Activated CD4-positive, alpha-beta T cell treated with anti-CD3 and anti-CD28 coated beads, Interleukin-2, amount 10 ng/mL, durations not matched to agents 7 days and 5 days (primary cell): Measurements from ENCODE around the gene ASPRV1. TPM values are rescaled to one million over a fixed set of nuclear protein-coding genes. Genes with fewer than 3 reads are reported as not detected.

ENCODE experiments used
- CTCF ChIA-PET: fragments of 350-600 bp; sonication (Branson Sonifier 250); formaldehyde crosslinking; loops from one replicate; lab custom pipeline; 2021; ENCODE audit warnings: antibody characterized with exemption; lab: Charles Lee
- POLR2A ChIA-PET: fragments of 350-600 bp; sonication (Branson Sonifier 250); formaldehyde crosslinking; loops from one replicate; lab custom pipeline; 2021; ENCODE audit warnings: antibody characterized with exemption; lab: Charles Lee
- DNase-seq: peaks from one replicate; pipeline ENCODE4 v3.0.0-alpha.2; 2020
- H3K27ac Mint-ChIP-seq: one replicate; pipeline ENCODE4 v1.8.0; 2021; ENCODE audit warnings: mild to moderate bottlenecking, moderate library complexity, mixed read lengths
- H3K27me3 Mint-ChIP-seq: one replicate; pipeline ENCODE4 v1.8.0; 2021; ENCODE audit warnings: mixed read lengths
- H3K36me3 Mint-ChIP-seq: one replicate; pipeline ENCODE4 v1.8.0; 2021; ENCODE audit warnings: low read depth, mixed read lengths
- H3K4me1 Mint-ChIP-seq: one replicate; pipeline ENCODE4 v1.8.0; 2021; ENCODE audit warnings: mixed read lengths
- H3K4me3 Mint-ChIP-seq: one replicate; pipeline ENCODE4 v1.8.0; 2021; ENCODE audit warnings: mild to moderate bottlenecking, moderate library complexity, mixed read lengths
- H3K9me3 Mint-ChIP-seq: one replicate; pipeline ENCODE4 v1.8.0; 2021; ENCODE audit warnings: mixed read lengths
- total RNA-seq, 2 experiments: library from RNA; stranded (reverse); gene quantifications; one replicate each; pipeline ENCODE4 v1.2.3, GENCODE V29; 2021

Gene ASPRV1
- total RNA-seq, 2 experiments from 2014 or later: 0.69 to 0.99 TPM

- DNase-seq: no peak
- H3K4me3 Mint-ChIP-seq: no peak overlapping the region
- H3K36me3 Mint-ChIP-seq: no peaks in the 10 kb centered on the region
- H3K27me3 Mint-ChIP-seq: no peaks in the 10 kb centered on the region
- H3K9me3 Mint-ChIP-seq: no peaks in the 10 kb centered on the region
- CTCF ChIA-PET: no interaction called here
- no peak overlapping the region for H3K27ac Mint-ChIP-seq
- peaks cover 1% of the 10 kb centered on the region for H3K4me1 Mint-ChIP-seq
- POLR2A ChIA-PET: no interaction called here
Observed at GRCh38 chr2:69985216-69985615, 23.8 kb upstream of the ASPRV1 start.

- H3K27ac Mint-ChIP-seq: no peak overlapping the region
- H3K27me3 Mint-ChIP-seq: no peaks in the 10 kb centered on the region
- peaks cover 1% of the 10 kb centered on the region for H3K36me3 Mint-ChIP-seq
- H3K4me3 Mint-ChIP-seq: no peak overlapping the region
- no peaks in the 10 kb centered on the region for H3K9me3 Mint-ChIP-seq
- H3K4me1 Mint-ChIP-seq: peaks cover 1% of the 10 kb centered on the region
- POLR2A ChIA-PET: no interaction called here
- CTCF ChIA-PET: interaction anchor here (1.0 to 1.6 kb wide), 5 partner anchors 8 to 57 kb away, joined by 3 to 4 read pairs (median 3); no protein-coding TSS in a partner anchor
- DNase-seq: no peak
Observed at GRCh38 chr2:69983392-69983966, 22.0 kb upstream of the ASPRV1 start.

GRCh38 chr2:69979902-69980807 is 18.7 kb upstream of the ASPRV1 start:
- H3K27ac Mint-ChIP-seq: peak overlapping the region; percentile 38
- peaks cover 1% of the 10 kb centered on the region for H3K36me3 Mint-ChIP-seq
- CTCF ChIA-PET: interaction anchor here (0.6 to 1.0 kb wide), 3 partner anchors 10 to 32 kb away, joined by 3 to 5 read pairs (median 4); no protein-coding TSS in a partner anchor
- no peaks in the 10 kb centered on the region for H3K9me3 Mint-ChIP-seq
- POLR2A ChIA-PET: no interaction called here
- H3K4me3 Mint-ChIP-seq: no peak overlapping the region
- no peaks in the 10 kb centered on the region for H3K27me3 Mint-ChIP-seq
- no peak for DNase-seq
- peaks cover 15% of the 10 kb centered on the region for H3K4me1 Mint-ChIP-seq

GRCh38 chr2:69977906-69978482 is 16.6 kb upstream of the ASPRV1 start:
- H3K4me1 Mint-ChIP-seq: peaks cover 19% of the 10 kb centered on the region
- no peak overlapping the region for H3K27ac Mint-ChIP-seq
- ChIA-PET CTCF (interaction anchor here (0.9 kb wide), 1 partner anchor 15 kb away, joined by 3 read pairs; no protein-coding TSS in a partner anchor), POLR2A (no interaction called here)
- no peak for DNase-seq
- no peaks in the 10 kb centered on the region for H3K9me3 Mint-ChIP-seq
- peaks cover 2% of the 10 kb centered on the region for H3K27me3 Mint-ChIP-seq
- H3K4me3 Mint-ChIP-seq: no peak overlapping the region
- peaks cover 1% of the 10 kb centered on the region for H3K36me3 Mint-ChIP-seq

DNA sequence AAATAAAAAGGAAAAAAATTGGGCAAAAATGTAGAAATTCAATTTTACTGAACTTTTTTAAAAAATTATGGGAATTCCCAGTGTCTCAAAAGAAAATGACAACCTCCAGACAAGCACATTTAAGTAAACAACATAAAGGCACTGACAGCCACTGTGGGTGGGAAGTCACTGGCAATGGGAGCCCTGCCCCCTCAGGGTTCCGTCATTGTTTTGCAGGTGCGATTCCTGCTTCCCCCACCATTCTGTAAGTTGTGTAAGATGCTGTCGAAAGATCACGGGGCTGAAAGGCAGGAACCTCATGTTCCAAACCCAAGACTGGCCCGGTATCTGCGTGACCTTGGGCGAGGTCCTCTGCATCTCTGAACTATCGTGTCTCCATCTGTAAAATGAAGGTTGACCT is 15.8 kb upstream of the ASPRV1 start:
- no peak for DNase-seq
- H3K9me3 Mint-ChIP-seq: no peaks in the 10 kb centered on the region
- H3K4me1 Mint-ChIP-seq: peaks cover 19% of the 10 kb centered on the region
- H3K4me3 Mint-ChIP-seq: no peak overlapping the region
- no peak overlapping the region for H3K27ac Mint-ChIP-seq
- POLR2A ChIA-PET: no interaction called here
- CTCF ChIA-PET: no interaction called here
- H3K36me3 Mint-ChIP-seq: peaks cover 1% of the 10 kb centered on the region
- peaks cover 2% of the 10 kb centered on the region for H3K27me3 Mint-ChIP-seq

GRCh38 chr2:69975853-69976462 is 14.5 kb upstream of the ASPRV1 start:
- ChIA-PET POLR2A (no interaction called here), CTCF (interaction anchor here (1.0 to 1.2 kb wide), 2 partner anchors 8 to 12 kb away, joined by 3 read pairs; no protein-coding TSS in a partner anchor)
- Mint-ChIP-seq H3K4me1 (peaks cover 19% of the 10 kb centered on the region), H3K27ac (peak overlapping the region; percentile 21), H3K27me3 (peaks cover 2% of the 10 kb centered on the region), H3K4me3 (no peak overlapping the region), H3K9me3 (no peaks in the 10 kb centered on the region), H3K36me3 (peaks cover 1% of the 10 kb centered on the region)
- no peak for DNase-seq

DNA sequence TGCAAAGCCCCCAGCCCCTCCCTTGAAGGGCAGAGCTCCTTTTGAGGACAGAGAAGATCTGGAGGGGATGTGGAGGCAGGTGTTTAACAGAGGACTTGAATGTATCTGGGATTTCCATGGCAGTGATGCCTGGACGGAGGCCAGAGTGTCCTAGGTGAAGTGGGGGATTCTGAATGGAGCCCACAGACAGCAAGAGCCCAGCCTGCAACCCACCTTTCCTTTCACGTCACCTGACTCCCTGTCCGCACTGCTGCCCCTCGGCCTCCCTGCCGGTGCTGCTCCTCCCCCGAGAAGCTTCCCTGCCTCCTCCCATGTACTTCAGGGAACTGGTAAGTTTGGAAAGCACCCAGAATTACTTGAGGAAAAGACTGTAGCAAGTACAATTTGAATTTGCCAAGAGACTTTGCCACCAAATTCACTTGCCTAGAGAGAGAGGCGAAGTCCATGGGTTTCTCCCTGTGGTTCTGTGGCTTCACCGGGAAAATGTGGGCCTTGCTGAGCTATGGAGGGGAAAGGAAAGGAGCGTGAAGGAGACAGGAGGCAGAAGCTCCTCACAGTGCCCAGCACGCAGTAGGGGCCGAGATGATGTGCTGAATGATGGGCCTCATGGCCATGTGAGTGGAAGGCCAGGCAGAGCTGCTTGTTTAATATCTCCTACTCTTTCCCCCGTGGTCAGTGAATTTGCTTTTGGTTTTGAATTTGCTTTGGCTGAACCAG is 13.9 kb upstream of the ASPRV1 start:
- Mint-ChIP-seq H3K27me3 (peaks cover 2% of the 10 kb centered on the region), H3K4me3 (no peak overlapping the region), H3K36me3 (peaks cover 1% of the 10 kb centered on the region), H3K27ac (peak overlapping the region; percentile 51), H3K4me1 (peaks cover 19% of the 10 kb centered on the region), H3K9me3 (no peaks in the 10 kb centered on the region)
- ChIA-PET POLR2A (no interaction called here), CTCF (interaction anchor here (0.5 to 1.2 kb wide), 3 partner anchors 9 to 63 kb away, joined by 3 to 4 read pairs (median 3); no protein-coding TSS in a partner anchor)
- no peak for DNase-seq

DNA sequence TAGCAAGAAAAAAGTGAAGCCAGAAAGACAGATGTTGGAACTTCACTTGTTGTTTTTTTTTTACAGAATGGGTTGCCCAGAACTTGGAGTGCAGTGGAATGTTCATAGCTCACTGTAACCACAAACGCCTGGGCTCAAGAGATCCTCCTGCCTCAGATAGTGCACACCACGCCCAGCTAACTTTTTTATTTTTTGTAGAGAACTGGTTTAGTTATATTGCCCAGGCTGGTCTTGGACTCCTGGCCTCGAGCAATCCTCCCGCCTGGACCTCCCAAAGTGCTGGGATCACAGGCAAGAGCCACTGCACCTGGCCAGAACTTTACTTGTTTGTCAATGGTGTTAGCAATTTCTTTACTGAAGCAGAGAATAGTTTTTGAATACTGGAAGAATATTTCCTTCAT is 11.9 kb upstream of the ASPRV1 start:
- no peak for DNase-seq
- Mint-ChIP-seq H3K27me3 (peaks cover 2% of the 10 kb centered on the region), H3K36me3 (no peaks in the 10 kb centered on the region), H3K4me3 (no peak overlapping the region), H3K9me3 (no peaks in the 10 kb centered on the region), H3K27ac (no peak overlapping the region), H3K4me1 (peaks cover 19% of the 10 kb centered on the region)
- CTCF ChIA-PET: interaction anchor here (1.3 kb wide), 1 partner anchor 21 kb away, joined by 3 read pairs; no protein-coding TSS in a partner anchor
- POLR2A ChIA-PET: no interaction called here

- CTCF ChIA-PET: interaction anchor here (1.3 kb wide), 1 partner anchor 20 kb away, joined by 3 read pairs; no protein-coding TSS in a partner anchor
- Mint-ChIP-seq H3K4me1 (peaks cover 19% of the 10 kb centered on the region), H3K27me3 (peaks cover 2% of the 10 kb centered on the region), H3K36me3 (no peaks in the 10 kb centered on the region), H3K4me3 (no peak overlapping the region), H3K9me3 (no peaks in the 10 kb centered on the region), H3K27ac (no peak overlapping the region)
- no peak for DNase-seq
- POLR2A ChIA-PET: no interaction called here
Observed at GRCh38 chr2:69972822-69973221, 11.4 kb upstream of the ASPRV1 start.

GRCh38 chr2:69969991-69970390 is 8.6 kb upstream of the ASPRV1 start:
- Mint-ChIP-seq H3K27me3 (peaks cover 2% of the 10 kb centered on the region), H3K4me3 (no peak overlapping the region), H3K9me3 (no peaks in the 10 kb centered on the region), H3K36me3 (no peaks in the 10 kb centered on the region), H3K4me1 (peaks cover 4% of the 10 kb centered on the region), H3K27ac (no peak overlapping the region)
- DNase-seq: no peak
- ChIA-PET CTCF (interaction anchor here (1.1 kb wide), 1 partner anchor 11 kb away, joined by 4 read pairs; no protein-coding TSS in a partner anchor), POLR2A (no interaction called here)

DNA sequence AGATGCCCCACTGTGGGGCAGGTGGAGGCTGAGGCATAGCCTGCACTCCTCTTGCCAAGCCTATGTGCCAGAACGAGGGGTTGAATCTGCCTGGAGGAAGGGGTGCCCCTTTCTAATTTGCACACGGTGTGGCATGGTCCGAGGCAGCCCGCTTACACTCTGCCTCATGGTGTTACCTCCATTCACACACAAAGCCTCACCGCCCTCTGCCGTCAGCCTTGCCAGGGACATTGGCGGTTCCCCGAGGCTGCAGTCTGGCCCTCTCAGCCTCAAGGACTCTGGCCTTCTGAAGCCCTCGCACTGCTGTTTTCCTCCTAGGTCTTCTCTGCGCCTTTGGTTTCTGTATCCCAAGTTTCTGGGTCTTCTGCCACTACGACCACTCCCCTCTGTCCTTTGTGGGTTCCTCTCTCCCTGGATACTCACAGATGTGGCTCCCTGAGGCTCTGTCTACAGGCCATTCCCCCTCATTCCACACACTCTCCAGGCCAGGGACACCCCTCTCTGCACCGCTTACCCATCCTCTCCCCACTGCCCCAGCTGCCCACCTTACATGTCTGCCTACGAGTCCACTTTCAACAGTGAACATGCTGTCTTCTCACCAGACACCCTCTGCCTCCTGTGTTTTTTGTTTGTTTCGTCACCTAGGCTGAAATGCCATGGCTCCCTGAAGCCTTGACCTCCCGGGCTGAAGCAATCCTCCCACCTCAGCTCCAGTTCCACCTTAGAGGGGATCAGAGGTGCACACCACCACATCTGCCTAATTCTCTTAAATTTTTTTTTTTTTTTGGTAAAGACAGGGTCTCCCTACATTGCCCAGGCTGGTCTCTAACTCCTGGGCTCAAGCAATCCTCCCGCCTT is 7.9 kb upstream of the ASPRV1 start:
- CTCF ChIA-PET: interaction anchor here (1.1 kb wide), 1 partner anchor 11 kb away, joined by 4 read pairs; no protein-coding TSS in a partner anchor

More for the DNA sequence above, 7.9 kb upstream of the ASPRV1 start:
- H3K27ac Mint-ChIP-seq: no peak overlapping the region
- POLR2A ChIA-PET: no interaction called here
- no peak for DNase-seq
- peaks cover 8% of the 10 kb centered on the region for H3K4me1 Mint-ChIP-seq
- H3K9me3 Mint-ChIP-seq: no peaks in the 10 kb centered on the region
- H3K4me3 Mint-ChIP-seq: no peak overlapping the region
- H3K36me3 Mint-ChIP-seq: no peaks in the 10 kb centered on the region
- peaks cover 2% of the 10 kb centered on the region for H3K27me3 Mint-ChIP-seq
